Measurements from ENCODE around the gene KRT78. TPM values are rescaled to one million over a fixed set of nuclear protein-coding genes. Genes with fewer than 3 reads are reported as not detected.

KRT78 gene
- total RNA-seq (2014; rRNA removed; shearing (Covaris generic)) = not detected in 2 replicates
- not detected in 2 replicates for total RNA-seq (2022)
- not detected for Bru-seq, nascent RNA
- not detected for BruChase-seq, experiment 1, labeled RNA remaining after a 6-hour chase
- not detected for BruChase-seq, experiment 2, labeled RNA remaining after a 2-hour chase
- long read RNA-seq = 0 reads

- no TSS peak for BruUV-seq (replicated peaks)
- no peaks in the 10 kb centered on the region for H3K9me3 ChIP-seq (ENCODE audit: low read length)
- no peaks in the 10 kb centered on the region for H4K20me1 ChIP-seq (ENCODE audit: insufficient read depth, low read length)
- H3K36me3 ChIP-seq (ENCODE audit: insufficient read depth, low read length) = no peaks in the 10 kb centered on the region
- H3K4me3 ChIP-seq (ENCODE audit: low read depth, low read length, poor library complexity, severe bottlenecking) = no peak within 1 kb of the TSS
- intact Hi-C loops (cut with micrococcal nuclease; ENCODE audit: unreplicated experiment) = no loop called here
- DNase-seq (ENCODE audit: low spot score) = no peak
- ChIA-PET POLR2A (interaction anchor here (0.6 kb wide), 1 partner anchor 806 kb away, joined by 3 read pairs; no protein-coding TSS in a partner anchor), CTCF (ENCODE audit: unreplicated experiment) (no interaction called here)
- H3K4me1 ChIP-seq (ENCODE audit: insufficient read depth, low read length, poor library complexity, severe bottlenecking) = peaks cover 35% of the 10 kb centered on the region
- no peaks in the 10 kb centered on the region for H3K9me2 ChIP-seq (ENCODE audit: insufficient read depth, low read length)
- no peak within 1 kb of the TSS for H3K27ac ChIP-seq (ENCODE audit: low read depth, low read length, poor library complexity, severe bottlenecking)
- no peaks in the 10 kb centered on the region for H3K79me2 ChIP-seq (ENCODE audit: insufficient read depth, low read depth, low read length)
- TF ChIP-seq EZH2phosphoT487 (IDR thresholded peaks at IDR 0.05; ENCODE audit: borderline replicate concordance, low read depth, low read length) (no peak), CTCF (conservative IDR thresholded peaks at IDR 0.05; ENCODE audit: low read length) (no peak)
- no peak within 1 kb of the TSS for H2AFZ ChIP-seq (ENCODE audit: low read length)
- H3K4me2 ChIP-seq (ENCODE audit: low read length) = no peak within 1 kb of the TSS
Observed at GRCh38 chr12:52848661-52849255, at the start of gene KRT78. TSS of gene KRT78 (minus strand) at chr12:52848994. CDS start at chr12:52848930, 64 bp downstream.

- no peaks in the 10 kb centered on the region for H4K20me1 ChIP-seq (ENCODE audit: insufficient read depth, low read length)
- H3K27ac ChIP-seq (ENCODE audit: low read depth, low read length, poor library complexity, severe bottlenecking) = no peak overlapping the region
- no peak overlapping the region for H2AFZ ChIP-seq (ENCODE audit: low read length)
- H3K36me3 ChIP-seq (ENCODE audit: insufficient read depth, low read length) = no peaks in the 10 kb centered on the region
- CTCF ChIA-PET (ENCODE audit: unreplicated experiment) = no interaction called here
- no peak for DNase-seq (ENCODE audit: low spot score)
- H3K4me3 ChIP-seq (ENCODE audit: low read depth, low read length, poor library complexity, severe bottlenecking) = no peak overlapping the region
- POLR2A ChIA-PET = interaction anchor here (0.5 kb wide), 1 partner anchor 1985 kb away, joined by 3 read pairs; no protein-coding TSS in a partner anchor
- no peaks in the 10 kb centered on the region for H3K79me2 ChIP-seq (ENCODE audit: insufficient read depth, low read depth, low read length)
- TF ChIP-seq EZH2phosphoT487 (IDR thresholded peaks at IDR 0.05; ENCODE audit: borderline replicate concordance, low read depth, low read length) (no peak), CTCF (conservative IDR thresholded peaks at IDR 0.05; ENCODE audit: low read length) (no peak)
- intact Hi-C loops (cut with micrococcal nuclease; ENCODE audit: unreplicated experiment) = no loop called here
- no peaks in the 10 kb centered on the region for H3K4me1 ChIP-seq (ENCODE audit: insufficient read depth, low read length, poor library complexity, severe bottlenecking)
- no peak overlapping the region for H3K4me2 ChIP-seq (ENCODE audit: low read length)
- no peaks in the 10 kb centered on the region for H3K9me2 ChIP-seq (ENCODE audit: insufficient read depth, low read length)
- no peaks in the 10 kb centered on the region for H3K9me3 ChIP-seq (ENCODE audit: low read length)
- BruUV-seq (replicated peaks) = no TSS peak
Observed at GRCh38 chr12:52896190-52897100, 47.7 kb upstream of the KRT78 start.
